ENCODE measurements around the gene ABI1. TPM values are rescaled to one million over a fixed set of nuclear protein-coding genes. Genes with fewer than 3 reads are reported as not detected.

ABI1 gene
- total and polyA plus RNA-seq, 2 of the 4 experiments (the other 2 are of a cell fraction), result 49.6 to 71.3 TPM

DNA sequence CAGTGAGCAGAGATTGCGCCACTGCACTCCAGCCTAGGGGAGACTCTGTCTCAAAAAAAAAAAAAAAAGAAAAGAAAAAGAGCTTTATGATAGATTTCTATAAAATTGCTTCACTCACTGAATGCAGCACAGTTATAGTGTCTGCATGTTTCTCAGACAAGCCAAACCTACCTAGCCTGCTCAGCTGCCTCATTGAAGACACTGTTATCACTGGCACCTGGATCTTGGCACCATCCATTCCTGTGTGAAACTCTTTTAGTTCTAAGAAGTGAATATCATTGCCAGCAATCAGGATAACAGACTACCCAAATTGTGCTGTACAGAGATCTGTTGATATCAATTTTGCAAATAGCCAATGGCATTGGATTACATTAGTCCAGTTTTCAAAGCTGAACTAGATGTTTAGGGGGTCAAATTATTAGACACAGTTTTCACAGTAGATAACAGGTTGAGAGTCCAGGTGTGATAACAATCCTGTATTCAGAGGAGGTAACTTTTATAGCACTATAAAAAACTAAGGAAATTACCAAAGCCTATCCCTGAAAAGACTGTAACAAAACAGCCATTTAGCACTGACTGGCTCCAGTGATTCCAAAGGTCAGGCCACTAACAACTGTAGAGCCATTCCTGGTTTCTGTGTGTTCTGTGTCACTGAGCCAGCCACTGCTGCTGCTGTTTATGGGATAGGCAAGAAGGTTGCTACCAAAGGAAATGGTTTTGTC, 146.2 kb downstream of the ABI1 start:
- H2AK9ac ChIP-seq (replicated peaks; ENCODE audit: low read depth, low read length, poor library complexity), result no peak overlapping the region
- no peak overlapping the region for H3K4me3 ChIP-seq (ENCODE audit: insufficient read depth, low read depth, low read length)
- ATAC-seq (ENCODE audit: low read depth), result no peak
- no peak overlapping the region for H3K27ac ChIP-seq (ENCODE audit: insufficient read depth, low read length)
- H3K79me1 ChIP-seq (ENCODE audit: low read depth in 1 of 2, low read length in 2 of 2), result 0 out of 4 replicates have a peak, but pooled peaks cover 0 to 4% of the 10 kb centered on the region in 2 experiments
- H3K4me2 ChIP-seq (ENCODE audit: low read depth, low read length), result no peak overlapping the region
- no peak for DNase-seq
- peaks cover 9% of the 10 kb centered on the region for H3K36me3 ChIP-seq (ENCODE audit: control insufficient read depth, insufficient read depth, low read length)
- H3K14ac ChIP-seq (replicated peaks; ENCODE audit: low read depth, low read length), result no peak overlapping the region
- no peak overlapping the region for H2BK15ac ChIP-seq (ENCODE audit: low read depth, low read length)
- no peak overlapping the region for H2AK5ac ChIP-seq (ENCODE audit: low read depth, low read length)
- dilution Hi-C loops (cut with HindIII; ENCODE audit: low sequenced_read_pairs, unreplicated experiment), result no loop called here
- BruUV-seq (replicated peaks), result no TSS peak
- H4K8ac ChIP-seq (ENCODE audit: low read depth in 2 of 2, low read length in 2 of 2), result no peak overlapping the region
- H2BK5ac ChIP-seq (ENCODE audit: low read depth, low read length, poor library complexity, severe bottlenecking), result no peak overlapping the region
- H3K27me3 ChIP-seq (ENCODE audit: control insufficient read depth, insufficient read depth, low read length), result no peaks in the 10 kb centered on the region
- no peak overlapping the region for H3K18ac ChIP-seq (ENCODE audit: low read depth, low read length)
- H3K56ac ChIP-seq (ENCODE audit: extremely low read depth, insufficient read depth, low read length), result no peak overlapping the region
- intact Hi-C loops (cut with micrococcal nuclease), result no loop called here
- no peak overlapping the region for H2BK20ac ChIP-seq (ENCODE audit: low read depth, low read length)
- H3K9me1 ChIP-seq (ENCODE audit: insufficient read depth, low read length), result no peaks in the 10 kb centered on the region
- H4K5ac ChIP-seq (ENCODE audit: low read depth, low read length), result no peak overlapping the region
- TF ChIP-seq BHLHE40 (IDR thresholded peaks at IDR 0.05; ENCODE audit: low read depth, low read length) (no peak), FOS (IDR thresholded peaks at IDR 0.05; ENCODE audit: low read depth, low read length) (no peak), SMC3 (IDR thresholded peaks at IDR 0.05; ENCODE audit: low read depth, low read length) (no peak), RCOR1 (IDR thresholded peaks at IDR 0.05; ENCODE audit: insufficient replicate concordance, low read length) (no peak), POLR2A (IDR thresholded peaks at IDR 0.05; ENCODE audit: low read depth, low read length) (no peak), RAD21 (IDR thresholded peaks at IDR 0.05; ENCODE audit: low read length) (no peak)
- no peak overlapping the region for H2AFZ ChIP-seq (replicated peaks; ENCODE audit: low read length, poor library complexity)
- H2BK120ac ChIP-seq (ENCODE audit: low read depth, low read length), result no peak overlapping the region
- H4K20me1 ChIP-seq (ENCODE audit: insufficient read depth, low read length), result no peaks in the 10 kb centered on the region
- WGBS, 2 experiments (ENCODE audit: extremely low coverage in 2 of 2, insufficient read length in 1 of 2), result no CpG with 5 or more reads among the region's 1 CpG
- in situ Hi-C loops (cut with MboI; ENCODE audit: low sequenced_read_pairs), result no loop called here
- no peak overlapping the region for H3K23ac ChIP-seq (ENCODE audit: low read depth, low read length)
- no peak overlapping the region for H4K91ac ChIP-seq (ENCODE audit: insufficient read depth, low read depth, low read length)
- H3K9ac ChIP-seq (ENCODE audit: low read depth, low read length), result no peak overlapping the region
- ChIA-PET CTCF (interaction anchor here (1.5 kb wide), 1 partner anchor 12 kb away, joined by 6 read pairs; no protein-coding TSS in a partner anchor), POLR2A (ENCODE audit: unreplicated experiment) (no interaction called here)
- H3K9me3 ChIP-seq (ENCODE audit: control insufficient read depth, insufficient read depth, low read length), result no peaks in the 10 kb centered on the region
- H3K4ac ChIP-seq (ENCODE audit: low read depth, low read length), result no peak overlapping the region
- H3K4me1 ChIP-seq (ENCODE audit: control insufficient read depth, insufficient read depth, low read length), result no peaks in the 10 kb centered on the region
